ENCODE data around the gene RNF126. TPM values are rescaled to one million over a fixed set of nuclear protein-coding genes. Genes with fewer than 3 reads are reported as not detected.

RNF126 gene
- total RNA-seq, 2 experiments from 2014 or later = 84.4 to 89.7 TPM

- ChIA-PET CTCF (interaction anchor here (0.7 kb wide), 1 partner anchor 608 kb away, joined by 3 read pairs; no protein-coding TSS in a partner anchor), POLR2A (no interaction called here)
- intact Hi-C loops (cut with micrococcal nuclease) = no loop called here
- Mint-ChIP-seq H3K4me3 (no peak overlapping the region), H3K36me3 (peaks cover 25% of the 10 kb centered on the region), H3K9me3 (no peaks in the 10 kb centered on the region), H3K27ac (peak overlapping the region; percentile 51), H3K27me3 (no peaks in the 10 kb centered on the region), H3K4me1 (ENCODE audit: low read depth) (peaks cover 53% of the 10 kb centered on the region)
- no peak for DNase-seq
These were observed 4.8 kb downstream of the RNF126 start for GRCh38 chr19:658059-658839.

GRCh38 chr19:657611-658010 lies 5.4 kb downstream of the RNF126 start:
- H3K27ac Mint-ChIP-seq = no peak overlapping the region
- no peaks in the 10 kb centered on the region for H3K27me3 Mint-ChIP-seq
- H3K4me3 Mint-ChIP-seq = no peak overlapping the region
- ChIA-PET CTCF (no interaction called here), POLR2A (no interaction called here)
- DNase-seq = no peak
- H3K4me1 Mint-ChIP-seq (ENCODE audit: low read depth) = peaks cover 53% of the 10 kb centered on the region
- intact Hi-C loops (cut with micrococcal nuclease) = no loop called here
- H3K36me3 Mint-ChIP-seq = peaks cover 25% of the 10 kb centered on the region
- H3K9me3 Mint-ChIP-seq = no peaks in the 10 kb centered on the region

- DNase-seq = no peak
- CTCF ChIA-PET = interaction anchor here (1.0 kb wide), 1 partner anchor 77 kb away, joined by 3 read pairs; no protein-coding TSS in a partner anchor
- no peaks in the 10 kb centered on the region for H3K9me3 Mint-ChIP-seq
- peak overlapping the region; percentile 13 for H3K27ac Mint-ChIP-seq
- H3K4me3 Mint-ChIP-seq = no peak overlapping the region
- H3K27me3 Mint-ChIP-seq = no peaks in the 10 kb centered on the region
- intact Hi-C loops (cut with micrococcal nuclease) = no loop called here
- H3K36me3 Mint-ChIP-seq = peaks cover 25% of the 10 kb centered on the region
- peaks cover 53% of the 10 kb centered on the region for H3K4me1 Mint-ChIP-seq (ENCODE audit: low read depth)
- POLR2A ChIA-PET = interaction anchor here (0.7 kb wide), 1 partner anchor 84 kb away, joined by 3 read pairs; the partner anchor contains the start of gene BSG
These were observed 6.1 kb downstream of the RNF126 start for GRCh38 chr19:656751-657559.

- POLR2A ChIA-PET = no interaction called here
- intact Hi-C loops (cut with micrococcal nuclease) = no loop called here
- CTCF ChIA-PET = interaction anchor here (0.7 kb wide), 1 partner anchor 72 kb away, joined by 3 read pairs; no protein-coding TSS in a partner anchor
- Mint-ChIP-seq H3K36me3 (peaks cover 18% of the 10 kb centered on the region), H3K9me3 (no peaks in the 10 kb centered on the region), H3K4me1 (ENCODE audit: low read depth) (peaks cover 50% of the 10 kb centered on the region), H3K4me3 (no peak overlapping the region), H3K27ac (peak overlapping the region; percentile 18), H3K27me3 (no peaks in the 10 kb centered on the region)
- DNase-seq = no peak
These were observed 7.3 kb downstream of the RNF126 start for GRCh38 chr19:655691-656090.

GRCh38 chr19:653425-653824 lies 9.6 kb downstream of the RNF126 start:
- Mint-ChIP-seq H3K9me3 (no peaks in the 10 kb centered on the region), H3K36me3 (peaks cover 15% of the 10 kb centered on the region), H3K27me3 (no peaks in the 10 kb centered on the region), H3K27ac (no peak overlapping the region), H3K4me1 (ENCODE audit: low read depth) (peaks cover 32% of the 10 kb centered on the region), H3K4me3 (no peak overlapping the region)
- CTCF ChIA-PET = no interaction called here
- no peak for DNase-seq
- POLR2A ChIA-PET = no interaction called here
- intact Hi-C loops (cut with micrococcal nuclease) = no loop called here

- no peaks in the 10 kb centered on the region for H3K9me3 Mint-ChIP-seq
- no peak overlapping the region for H3K4me3 Mint-ChIP-seq
- no peak overlapping the region for H3K27ac Mint-ChIP-seq
- ChIA-PET CTCF (no interaction called here), POLR2A (no interaction called here)
- H3K4me1 Mint-ChIP-seq (ENCODE audit: low read depth) = peaks cover 25% of the 10 kb centered on the region
- peaks cover 18% of the 10 kb centered on the region for H3K36me3 Mint-ChIP-seq
- intact Hi-C loops (cut with micrococcal nuclease) = no loop called here
- DNase-seq = no peak
- H3K27me3 Mint-ChIP-seq = no peaks in the 10 kb centered on the region
These were observed 10.3 kb downstream of the RNF126 start for GRCh38 chr19:652467-653389.

- DNase-seq = no peak
- Mint-ChIP-seq H3K27me3 (no peaks in the 10 kb centered on the region), H3K4me3 (no peak overlapping the region), H3K36me3 (peaks cover 14% of the 10 kb centered on the region), H3K9me3 (no peaks in the 10 kb centered on the region), H3K27ac (no peak overlapping the region), H3K4me1 (ENCODE audit: low read depth) (peaks cover 18% of the 10 kb centered on the region)
- POLR2A ChIA-PET = no interaction called here
- intact Hi-C loops (cut with micrococcal nuclease) = no loop called here
- CTCF ChIA-PET = no interaction called here
These were observed 11.0 kb downstream of the RNF126 start for GRCh38 chr19:651991-652390.

GRCh38 chr19:651114-651818 lies 11.7 kb downstream of the RNF126 start:
- H3K4me3 Mint-ChIP-seq = no peak overlapping the region
- no peaks in the 10 kb centered on the region for H3K27me3 Mint-ChIP-seq
- peaks cover 16% of the 10 kb centered on the region for H3K36me3 Mint-ChIP-seq
- H3K9me3 Mint-ChIP-seq = no peaks in the 10 kb centered on the region
- no peak for DNase-seq
- peaks cover 15% of the 10 kb centered on the region for H3K4me1 Mint-ChIP-seq (ENCODE audit: low read depth)
- no peak overlapping the region for H3K27ac Mint-ChIP-seq
- POLR2A ChIA-PET = no interaction called here
- intact Hi-C loops (cut with micrococcal nuclease) = no loop called here
- CTCF ChIA-PET = no interaction called here

- peaks cover 5% of the 10 kb centered on the region for H3K4me1 Mint-ChIP-seq (ENCODE audit: low read depth)
- H3K9me3 Mint-ChIP-seq = no peaks in the 10 kb centered on the region
- intact Hi-C loops (cut with micrococcal nuclease) = no loop called here
- POLR2A ChIA-PET = interaction anchor here (0.5 to 0.9 kb wide), 2 partner anchors 64 to 92 kb away, joined by 3 read pairs; no protein-coding TSS in a partner anchor
- no peaks in the 10 kb centered on the region for H3K27me3 Mint-ChIP-seq
- CTCF ChIA-PET = no interaction called here
- peaks cover 15% of the 10 kb centered on the region for H3K36me3 Mint-ChIP-seq
- no peak overlapping the region for H3K4me3 Mint-ChIP-seq
- DNase-seq = no peak
- no peak overlapping the region for H3K27ac Mint-ChIP-seq
These were observed 12.9 kb downstream of the RNF126 start for GRCh38 chr19:650121-650520.

- POLR2A ChIA-PET = no interaction called here
- intact Hi-C loops (cut with micrococcal nuclease) = no loop called here
- H3K27ac Mint-ChIP-seq = no peak overlapping the region
- CTCF ChIA-PET = no interaction called here
- H3K27me3 Mint-ChIP-seq = no peaks in the 10 kb centered on the region
- no peaks in the 10 kb centered on the region for H3K9me3 Mint-ChIP-seq
- no peak for DNase-seq
- H3K4me1 Mint-ChIP-seq (ENCODE audit: low read depth) = no peaks in the 10 kb centered on the region
- H3K4me3 Mint-ChIP-seq = no peak overlapping the region
- peaks cover 15% of the 10 kb centered on the region for H3K36me3 Mint-ChIP-seq
These were observed 13.9 kb downstream of the RNF126 start for GRCh38 chr19:648904-649801.

GRCh38 chr19:648305-648704 lies 14.7 kb downstream of the RNF126 start:
- DNase-seq = no peak
- Mint-ChIP-seq H3K27ac (no peak overlapping the region), H3K4me3 (no peak overlapping the region), H3K4me1 (ENCODE audit: low read depth) (no peaks in the 10 kb centered on the region), H3K36me3 (peaks cover 15% of the 10 kb centered on the region), H3K27me3 (no peaks in the 10 kb centered on the region), H3K9me3 (no peaks in the 10 kb centered on the region)
- POLR2A ChIA-PET = no interaction called here
- CTCF ChIA-PET = no interaction called here
- intact Hi-C loops (cut with micrococcal nuclease) = no loop called here

Data from activated CD4-positive, alpha-beta memory T cell treated with anti-CD3 and anti-CD28 coated beads for 36 hours (primary cell).